Subcutaneous preadipocyte (primary cell): ENCODE measurements around the gene PTX4. TPM values are rescaled to one million over a fixed set of nuclear protein-coding genes. Genes with fewer than 3 reads are reported as not detected.

ENCODE experiments used
- total RNA-seq: library from RNA; depleted of rRNA; stranded (reverse); fragments of >200 nt; gene quantifications from 2 replicates; pipeline ENCODE4 v1.2.3, GENCODE V29; 2012

Gene PTX4, protein sequence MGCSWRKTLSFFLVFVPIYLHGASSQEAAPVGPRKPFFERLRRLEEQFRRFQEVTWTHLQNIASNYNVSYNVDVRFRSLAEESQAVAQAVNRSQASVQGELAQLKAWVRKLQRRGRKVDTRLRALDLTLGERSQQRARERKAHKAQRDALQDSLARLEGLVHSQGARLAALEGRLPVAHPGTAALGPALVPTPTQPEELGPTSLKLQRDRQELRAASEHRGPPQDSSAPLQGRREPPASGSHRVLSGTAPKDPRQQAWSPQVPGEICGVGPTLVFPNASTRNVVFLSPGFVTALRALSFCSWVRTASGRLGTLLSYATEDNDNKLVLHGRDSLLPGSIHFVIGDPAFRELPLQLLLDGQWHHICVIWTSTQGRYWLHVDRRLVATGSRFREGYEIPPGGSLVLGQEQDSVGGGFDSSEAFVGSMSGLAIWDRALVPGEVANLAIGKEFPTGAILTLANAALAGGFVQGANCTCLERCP
- under 0.01 and 0.39 TPM in 2 replicates for total RNA-seq

DNA sequence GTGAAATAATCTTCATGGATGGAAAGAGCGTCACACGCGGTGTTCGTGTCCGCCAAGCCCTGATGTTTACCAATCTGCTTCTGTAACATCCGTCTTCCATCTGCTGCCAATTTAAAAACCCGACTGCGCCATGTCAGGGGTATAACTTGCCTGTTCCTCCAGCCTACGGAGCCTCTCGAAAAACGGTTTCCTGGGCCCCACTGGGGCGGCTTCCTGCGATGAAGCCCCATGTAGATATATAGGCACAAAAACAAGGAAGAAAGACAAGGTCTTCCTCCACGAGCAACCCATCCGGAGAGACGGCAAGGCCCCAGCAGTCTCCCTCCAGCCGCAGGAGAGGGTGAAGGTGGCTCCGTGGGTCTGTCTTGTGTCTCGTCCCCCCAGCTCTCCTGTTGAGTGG is at the start of gene PTX4:
Gene PTX4, minus strand, starts transcription at position 326 of the 400 bp plus-strand sequence. Its CDS starts 35 bp downstream, at position 291.

DNA sequence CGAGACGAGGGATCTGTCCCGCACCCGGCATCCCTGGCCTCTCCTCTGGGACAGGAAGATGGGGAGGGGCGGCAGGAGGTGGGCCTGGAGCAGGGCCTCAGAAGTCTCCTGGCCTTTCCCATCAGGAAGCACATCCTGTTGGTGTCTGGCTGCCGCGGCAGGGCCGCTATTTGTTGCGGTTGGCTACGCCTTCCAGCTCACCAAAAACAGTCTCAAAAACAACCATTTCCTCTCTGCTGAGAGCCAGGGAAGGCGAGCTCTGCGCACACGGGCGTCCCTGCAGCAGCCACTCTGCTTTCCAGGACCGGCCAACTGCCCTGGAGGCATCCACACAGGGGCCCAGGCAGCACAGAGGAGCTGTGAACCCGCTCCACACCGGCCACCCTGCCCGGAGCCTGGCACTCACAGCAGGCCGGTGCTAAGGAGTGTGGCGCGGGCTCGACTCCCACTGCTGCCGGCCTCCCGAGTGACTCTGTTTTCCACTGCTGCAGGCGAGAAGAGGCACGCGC is 44.8 kb upstream of the PTX4 start, which contains the start of gene TMEM204:
Gene TMEM204, plus strand, starts transcription at position 224 of the 509 bp plus-strand sequence. CDS start 610 bp downstream, outside the sequence.

DNA sequence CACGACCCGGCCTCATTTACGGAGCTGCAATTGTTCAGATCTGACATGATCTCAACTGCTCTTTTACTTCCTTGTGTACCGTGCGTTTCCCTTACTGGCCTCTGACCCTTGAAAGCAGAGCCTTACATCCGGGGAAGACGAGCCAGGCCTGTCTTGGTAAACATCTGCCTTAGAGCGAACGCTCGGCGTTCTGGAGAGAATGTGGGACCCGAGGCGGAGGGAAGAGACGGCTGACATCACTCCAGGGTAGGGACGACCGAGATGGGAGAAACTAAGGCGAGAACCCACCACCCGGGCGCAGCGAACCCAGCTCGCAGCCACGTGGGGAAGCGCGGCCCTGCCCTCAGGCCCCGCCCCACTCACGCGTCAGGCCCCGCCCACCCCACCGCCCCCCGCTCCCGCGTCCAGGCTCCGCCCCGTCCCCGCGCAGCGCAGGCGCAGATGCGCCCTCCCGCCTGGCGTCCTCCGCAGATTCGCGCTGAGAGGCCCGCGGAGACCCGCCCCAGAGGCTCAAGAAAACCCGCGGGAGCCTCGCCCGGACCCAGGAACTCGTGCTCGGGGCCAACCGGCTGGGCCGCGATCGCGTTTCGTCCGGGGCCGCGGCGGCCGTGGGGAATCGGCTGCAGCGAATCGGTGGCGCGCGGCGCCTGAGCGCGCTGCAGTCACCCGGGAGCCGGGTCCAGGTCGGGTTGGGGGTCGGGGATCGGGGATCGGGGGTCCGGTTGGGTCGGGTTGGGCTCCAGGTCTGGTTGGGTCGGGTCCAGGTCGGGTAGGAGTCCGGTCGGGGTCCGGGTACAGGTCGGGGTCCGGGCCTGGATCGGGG is 4.4 kb upstream of the PTX4 start, which contains the start of gene TELO2:
Gene TELO2, plus strand, starts transcription at position 438 of the 823 bp plus-strand sequence. CDS start 922 bp downstream, outside the sequence.

GRCh38 chr16:1474796-1475551 is 13.8 kb downstream of the PTX4 start, which contains the start of gene CLCN7:
CLCN7 (minus strand) TSS chr16:1475028; CDS start chr16:1474974, 54 bp downstream.

DNA sequence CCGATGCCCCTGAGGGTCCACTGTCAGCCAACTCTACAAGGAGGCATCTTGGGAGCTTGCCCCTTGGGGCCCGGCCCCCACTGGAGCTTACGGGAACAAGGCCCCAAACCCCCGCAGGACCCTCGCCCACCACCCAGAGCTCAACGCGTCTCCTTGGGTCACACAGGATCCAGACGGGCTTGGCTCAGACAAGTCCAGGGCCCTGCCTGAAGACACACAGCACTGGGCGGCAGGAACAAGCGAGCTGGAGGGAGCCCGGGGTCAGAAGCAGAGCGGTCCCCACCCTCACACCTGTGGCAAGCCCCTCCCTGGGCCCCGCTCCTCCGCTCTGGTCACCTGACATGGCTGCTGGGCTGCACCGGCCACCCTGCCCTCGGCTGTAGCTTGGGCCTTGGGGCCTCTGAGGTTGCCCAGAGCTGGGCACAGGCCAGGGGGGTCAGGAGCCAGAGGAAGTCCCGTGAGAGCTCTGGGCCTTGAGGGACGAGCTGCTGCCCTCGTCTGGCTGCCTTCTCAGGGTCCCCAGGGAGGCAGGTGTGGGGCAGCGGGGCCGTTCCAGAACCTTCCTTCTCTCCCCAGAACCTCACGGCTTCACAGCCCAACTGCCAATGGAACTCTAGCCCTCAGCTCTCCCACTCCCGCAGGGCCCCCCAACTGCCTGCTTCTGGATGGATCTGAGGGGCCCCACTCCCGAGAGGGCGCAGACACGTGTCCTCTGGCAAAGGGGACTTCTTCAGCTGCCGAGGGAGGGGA is 44.6 kb downstream of the PTX4 start, which contains the start of gene CCDC154:
Gene CCDC154, minus strand, starts transcription at position 577 of the 750 bp plus-strand sequence. Its CDS starts 234 bp downstream, at position 343.

Other genes starting within 250 kb of the PTX4 start
- not detected in 2 replicates for gene TPSAB1, start 248.2 kb downstream of the PTX4 start, total RNA-seq
- not detected in 2 replicates for gene TPSD1, start 232.9 kb downstream of the PTX4 start, total RNA-seq
- 46.7 and 58.3 TPM in 2 replicates for gene UBE2I, start 179.3 kb downstream of the PTX4 start, total RNA-seq
- under 0.01 TPM in 2 replicates for gene BAIAP3, start 155.3 kb downstream of the PTX4 start, total RNA-seq
- 48.9 and 52.9 TPM in 2 replicates for gene TSR3, start 137.1 kb downstream of the PTX4 start, total RNA-seq
- gene GNPTG, start 137.0 kb downstream of the PTX4 start, total RNA-seq: 27.0 and 35.6 TPM in 2 replicates
- gene UNKL, start 74.2 kb downstream of the PTX4 start, total RNA-seq: 5.5 and 8.4 TPM in 2 replicates
- gene UQCC4, start 68.2 kb downstream of the PTX4 start, total RNA-seq: 14.1 and 15.1 TPM in 2 replicates
- gene PERCC1, start 57.9 kb downstream of the PTX4 start, total RNA-seq: not detected in 2 replicates
- under 0.01 and 0.20 TPM in 2 replicates for gene CCDC154, start 44.4 kb downstream of the PTX4 start, total RNA-seq
- gene CLCN7, start 13.9 kb downstream of the PTX4 start, total RNA-seq: 80.0 and 107 TPM in 2 replicates
- gene TELO2, start 4.4 kb upstream of the PTX4 start, total RNA-seq: 23.1 and 31.9 TPM in 2 replicates
- gene TMEM204, start 44.7 kb upstream of the PTX4 start, total RNA-seq: 14.9 and 15.8 TPM in 2 replicates
- gene IFT140, start 123.1 kb upstream of the PTX4 start, total RNA-seq: 21.3 and 25.2 TPM in 2 replicates
- 9.6 and 13.5 TPM in 2 replicates for gene CRAMP1, start 123.4 kb upstream of the PTX4 start, total RNA-seq
- 52.2 and 57.7 TPM in 2 replicates for gene JPT2, start 189.3 kb upstream of the PTX4 start, total RNA-seq
- gene MAPK8IP3, start 217.3 kb upstream of the PTX4 start, total RNA-seq: 40.4 and 57.9 TPM in 2 replicates